Measurements from ENCODE around the gene VPS9D1.
"Not testable (repeated sequence)": the region's sequence is repeated elsewhere in the genome, so short reads cannot be mapped to it uniquely, and the experiment has no call there.

Gene VPS9D1

GRCh38 chr16:89709166-89709565 is 11.5 kb downstream of the VPS9D1 start:
- DNase-seq: no peak

- no peak for DNase-seq
Measured at GRCh38 chr16:89708481-89708931, 12.2 kb downstream of the VPS9D1 start.

- DNase-seq: no peak
Measured at GRCh38 chr16:89707695-89708094, 13.0 kb downstream of the VPS9D1 start.

DNA sequence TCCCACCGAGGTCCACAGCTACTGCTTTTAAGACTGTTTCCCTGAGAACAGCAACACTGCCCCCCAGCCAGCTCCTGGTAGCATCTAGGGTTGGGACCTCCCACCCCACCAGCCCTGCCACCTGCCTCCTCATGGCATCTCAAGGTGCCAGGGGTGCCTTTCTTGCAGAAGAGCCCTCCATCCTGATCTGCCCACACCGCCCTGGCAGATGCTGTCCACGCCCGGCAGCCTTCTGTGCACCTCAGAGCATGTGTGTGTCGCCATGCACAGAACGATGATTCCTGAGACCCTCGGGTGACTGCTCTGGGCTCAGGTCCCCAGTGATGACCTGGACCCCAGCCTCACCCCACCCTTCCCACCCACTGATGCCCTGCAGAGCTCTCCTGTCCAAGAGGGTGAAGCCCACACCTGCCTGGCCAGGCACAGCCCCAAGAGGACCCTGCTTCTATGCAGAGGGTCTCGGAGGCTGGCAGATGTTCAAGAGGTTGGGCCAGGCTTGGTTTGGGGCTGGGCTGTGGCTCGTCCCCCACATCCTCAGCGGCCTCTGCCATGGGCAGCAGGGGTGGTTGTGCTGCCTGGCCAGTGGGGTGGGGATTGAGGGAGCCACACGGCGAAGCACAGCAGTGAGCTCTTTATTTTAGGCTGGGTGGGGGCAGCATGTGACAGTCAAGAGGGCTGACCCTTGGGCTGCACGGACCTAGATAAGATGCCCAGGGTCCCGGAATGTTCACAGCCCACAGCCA is 14.0 kb downstream of the VPS9D1 start:
- no peak for DNase-seq

DNA sequence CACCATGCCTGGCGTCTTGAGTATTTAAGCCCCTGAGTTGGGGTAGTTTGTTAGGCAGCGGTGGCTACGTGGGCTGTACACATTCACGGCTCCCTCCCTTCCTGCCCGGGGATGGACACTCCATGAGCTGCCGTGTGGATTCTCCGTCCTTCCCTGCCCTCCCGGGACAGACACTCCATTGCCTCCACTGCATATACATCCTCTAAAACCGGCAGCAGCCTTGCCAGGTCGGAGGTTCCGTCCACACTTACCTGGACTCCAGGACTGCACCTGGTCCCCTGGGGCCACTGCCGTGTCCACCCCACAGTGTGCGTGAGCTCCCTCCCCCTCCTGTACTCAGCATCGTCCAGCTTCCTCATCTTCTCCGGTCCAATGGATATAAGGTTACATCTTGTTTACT is 15.7 kb downstream of the VPS9D1 start:
- DNase-seq: no peak

DNA sequence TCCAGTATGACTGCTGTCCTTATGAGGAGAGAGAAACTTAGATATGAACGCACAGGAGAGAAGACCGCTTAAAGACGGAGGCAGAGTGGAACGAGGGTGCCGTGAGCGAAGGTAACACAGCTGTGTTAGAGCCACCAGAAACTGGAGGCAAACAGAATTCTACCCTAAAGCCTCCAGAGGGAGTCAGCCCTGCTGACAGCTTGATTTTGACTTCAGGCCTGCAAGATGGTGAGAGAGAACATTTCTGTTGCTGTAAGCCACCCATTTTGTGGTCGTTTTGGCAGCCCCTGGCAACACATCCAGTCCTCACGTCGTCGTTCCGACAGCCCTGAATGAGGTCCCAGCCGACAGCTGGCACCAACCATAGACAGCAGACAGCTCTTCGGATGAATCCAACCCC is 16.4 kb downstream of the VPS9D1 start:
- DNase-seq: no peak

DNA sequence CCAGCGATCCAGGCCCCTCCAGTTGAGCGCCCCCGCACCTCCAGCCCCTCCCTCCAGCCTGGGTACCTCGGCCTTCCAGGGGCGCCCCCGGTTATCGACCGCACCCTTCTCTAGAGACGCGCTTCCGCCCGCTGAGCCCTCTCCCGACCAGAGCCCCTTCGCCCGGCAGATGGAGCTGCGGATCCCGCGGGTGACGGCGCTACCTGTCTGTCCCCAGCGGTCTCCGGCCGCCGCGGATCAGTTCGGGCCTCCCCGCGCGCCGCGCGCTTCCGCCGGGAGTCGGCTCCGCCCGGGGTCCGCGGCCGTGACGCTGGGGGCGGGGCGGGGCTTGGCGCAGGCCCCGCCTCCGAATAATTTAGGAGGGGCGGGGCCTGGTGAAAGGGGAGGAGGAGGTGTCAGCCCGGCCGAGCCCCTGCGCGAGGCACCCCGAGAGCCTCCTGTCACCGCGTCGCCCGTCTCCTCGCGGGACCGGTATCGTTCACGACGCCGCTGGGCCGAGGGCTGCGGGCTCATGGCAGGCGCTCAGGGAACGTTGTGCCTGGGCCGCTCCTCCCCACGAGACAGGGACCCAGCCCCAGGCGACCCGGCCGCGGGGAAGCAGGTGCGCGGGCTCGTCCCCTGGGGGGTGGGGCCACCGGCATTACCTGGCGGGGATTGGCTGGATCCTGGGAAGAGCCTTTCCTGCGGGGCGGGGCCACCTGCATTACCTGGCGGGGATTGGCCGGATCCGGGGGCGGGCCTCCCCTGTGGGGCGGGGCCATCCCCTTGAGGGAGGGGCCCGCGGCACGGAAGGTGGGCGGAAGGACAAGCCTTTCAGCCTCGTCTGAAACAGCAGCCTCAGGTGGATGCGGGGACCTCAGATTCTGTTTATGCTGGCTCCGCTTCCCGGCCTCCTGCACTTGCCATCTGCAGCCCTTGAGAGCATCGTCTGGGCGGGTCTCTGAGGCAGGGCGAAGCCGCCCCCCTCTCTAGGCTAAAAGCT is 19.0 kb downstream of the VPS9D1 start, which contains the start of gene SPATA2L:
Gene SPATA2L (minus strand): TSS at position 281 of the 982 bp plus-strand sequence. CDS start 473 bp downstream, outside the sequence.
- peak; percentile 98 for DNase-seq

DNA sequence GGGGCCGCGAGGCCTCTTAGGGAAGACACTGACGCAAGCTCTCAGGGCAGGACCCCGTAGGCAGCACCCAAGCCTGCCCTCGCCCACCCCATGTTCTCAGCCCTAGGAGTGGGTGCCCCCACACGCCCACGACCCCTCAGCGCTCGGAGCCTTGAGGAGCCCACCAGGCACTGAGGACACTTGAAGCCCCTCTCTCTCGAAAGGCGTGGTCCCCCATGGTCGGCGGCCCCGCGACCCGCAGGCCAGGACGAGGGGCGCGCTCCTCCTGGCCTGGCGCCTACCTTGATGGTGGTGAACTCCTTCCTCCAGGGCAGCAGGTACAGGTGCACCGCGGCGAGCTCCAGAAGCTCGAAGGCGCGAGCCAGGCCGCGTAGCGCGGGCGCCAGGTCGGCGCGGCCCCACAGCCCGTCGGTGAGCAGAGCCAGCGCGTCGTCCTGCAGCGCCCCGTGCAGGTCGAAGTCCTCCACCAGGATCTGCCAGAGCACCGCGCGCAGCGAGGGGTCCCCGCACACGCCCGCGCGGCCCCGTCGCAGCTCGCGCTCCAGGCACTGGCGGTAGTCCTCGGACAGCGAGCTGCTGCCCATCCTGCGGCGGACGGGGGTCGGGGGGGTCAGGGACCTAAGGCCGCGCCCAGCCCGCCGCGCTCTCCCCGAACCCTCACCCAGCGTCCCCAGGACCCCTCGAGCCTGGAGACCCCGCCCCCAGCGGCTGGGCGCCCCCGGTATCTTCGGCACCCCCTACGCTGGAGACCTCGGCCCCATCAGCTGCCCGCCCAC is 19.9 kb downstream of the VPS9D1 start:
- peak; percentile 50 for DNase-seq

DNA sequence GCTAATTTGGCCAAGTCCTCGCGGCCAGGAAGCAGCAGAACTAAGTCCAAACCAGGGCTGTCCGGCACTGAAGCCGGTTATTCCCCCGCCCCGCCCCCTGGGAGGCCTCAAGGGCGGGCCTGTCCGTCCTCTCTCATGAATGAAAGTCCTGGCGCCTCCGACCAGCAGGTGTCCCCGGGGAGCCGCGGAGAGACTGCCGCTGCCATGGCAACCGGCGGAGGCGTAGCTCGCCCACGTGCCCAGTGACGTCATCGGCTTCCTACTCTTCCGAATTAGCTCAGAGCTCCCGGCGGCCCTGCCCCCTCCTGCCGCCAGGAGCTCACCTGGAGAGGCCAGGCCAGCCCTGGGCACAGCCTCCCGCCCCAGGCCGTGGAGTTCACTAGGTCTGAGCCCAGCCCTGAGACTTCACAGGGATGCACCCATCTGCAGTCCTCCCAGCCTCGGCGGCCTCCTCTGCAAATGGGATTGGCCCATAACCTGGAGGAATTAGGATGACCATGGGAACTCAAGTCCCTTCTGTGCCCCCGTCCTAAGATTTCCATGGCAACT is 20.5 kb downstream of the VPS9D1 start:
- peak; percentile 97 for DNase-seq

- not testable (repeated sequence) for DNase-seq
Measured at GRCh38 chr16:89699629-89700099, 21.0 kb downstream of the VPS9D1 start.

DNA sequence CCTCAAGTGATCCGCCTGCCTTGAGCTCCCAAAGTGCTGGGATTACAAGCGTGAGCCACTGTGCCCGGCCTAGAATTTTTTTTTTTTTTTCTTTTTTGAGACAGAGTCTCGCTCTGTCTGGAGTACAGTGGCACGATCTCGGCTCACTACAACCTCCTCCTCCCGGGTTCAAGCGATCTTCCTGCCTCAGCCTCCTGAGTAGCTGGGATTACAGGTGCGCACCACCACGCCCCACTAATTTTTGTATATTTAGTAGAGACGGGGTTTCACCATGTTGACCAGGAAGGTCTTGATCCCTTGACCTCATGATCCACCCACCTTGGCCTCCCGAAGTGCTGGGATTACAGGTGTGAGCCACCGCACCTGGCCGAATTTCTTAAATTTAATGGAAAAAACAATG is 22.0 kb downstream of the VPS9D1 start:
- not testable (repeated sequence) for DNase-seq

GRCh38 chr16:89697616-89698331 is 22.9 kb downstream of the VPS9D1 start:
- no peak for DNase-seq

DNA sequence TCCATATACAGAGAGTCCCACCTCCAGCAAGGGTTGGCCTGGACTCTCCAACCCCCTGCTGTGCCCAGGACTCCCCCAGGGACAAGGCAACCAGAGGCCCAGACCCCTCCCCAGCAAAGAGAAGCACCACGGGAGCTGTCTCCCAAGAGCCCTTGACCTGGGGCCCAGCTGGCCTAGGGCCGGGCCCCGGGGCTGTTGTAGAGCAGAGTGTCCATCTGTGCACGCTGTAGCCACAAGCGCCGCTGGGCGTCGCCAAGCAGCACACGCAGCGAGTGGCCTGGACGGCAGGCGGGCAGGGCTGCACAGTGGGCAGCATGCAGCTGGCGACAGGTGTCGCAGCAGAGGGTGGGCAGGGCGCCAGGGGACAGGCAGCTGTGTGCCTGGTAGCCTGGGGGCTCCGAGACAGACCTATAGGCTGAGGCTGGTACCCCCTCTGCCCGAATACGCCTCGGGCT is 23.5 kb downstream of the VPS9D1 start:
- DNase-seq: no peak

GRCh38 chr16:89696670-89697128 is 24.0 kb downstream of the VPS9D1 start:
- DNase-seq: peak; percentile 52

DNA sequence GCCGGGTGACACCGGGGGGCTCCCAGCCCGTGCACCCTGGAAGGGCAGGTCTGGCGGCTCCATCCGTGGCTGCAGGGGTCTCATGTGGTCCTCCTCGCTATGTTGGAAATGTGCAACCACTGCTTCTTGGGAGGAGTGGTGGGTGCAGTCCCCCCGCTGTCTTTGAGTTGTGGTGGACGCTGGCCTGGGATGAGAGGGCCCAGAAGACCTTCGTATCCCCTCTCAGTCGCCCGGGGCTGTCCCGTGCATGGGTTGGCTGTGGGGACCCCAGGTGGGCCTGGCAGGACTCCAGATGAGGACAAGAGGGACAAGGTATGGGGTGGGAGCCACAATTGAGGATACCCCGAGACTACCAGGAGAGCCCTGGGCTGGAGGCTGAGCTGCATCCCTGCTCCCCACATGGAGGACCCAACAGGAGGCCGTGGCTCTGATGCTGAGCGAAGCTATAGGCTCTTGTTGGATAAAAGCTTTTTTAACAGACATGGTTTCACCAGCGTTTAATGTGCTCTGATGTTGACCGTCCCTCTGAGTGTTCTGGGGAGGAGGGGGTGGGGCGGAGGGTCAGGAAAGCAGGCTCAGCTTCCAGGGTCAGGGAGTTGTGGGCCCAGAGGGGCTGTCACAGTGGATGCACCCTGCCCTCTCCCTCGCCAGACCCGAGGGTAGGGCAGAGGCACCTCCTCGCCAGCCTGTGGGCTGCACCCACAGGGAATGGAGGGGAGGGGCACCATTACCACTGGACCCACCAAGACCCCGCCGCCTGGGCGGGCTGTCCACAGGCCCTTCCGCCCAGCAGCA is 24.6 kb downstream of the VPS9D1 start:
- no peak for DNase-seq

DNA sequence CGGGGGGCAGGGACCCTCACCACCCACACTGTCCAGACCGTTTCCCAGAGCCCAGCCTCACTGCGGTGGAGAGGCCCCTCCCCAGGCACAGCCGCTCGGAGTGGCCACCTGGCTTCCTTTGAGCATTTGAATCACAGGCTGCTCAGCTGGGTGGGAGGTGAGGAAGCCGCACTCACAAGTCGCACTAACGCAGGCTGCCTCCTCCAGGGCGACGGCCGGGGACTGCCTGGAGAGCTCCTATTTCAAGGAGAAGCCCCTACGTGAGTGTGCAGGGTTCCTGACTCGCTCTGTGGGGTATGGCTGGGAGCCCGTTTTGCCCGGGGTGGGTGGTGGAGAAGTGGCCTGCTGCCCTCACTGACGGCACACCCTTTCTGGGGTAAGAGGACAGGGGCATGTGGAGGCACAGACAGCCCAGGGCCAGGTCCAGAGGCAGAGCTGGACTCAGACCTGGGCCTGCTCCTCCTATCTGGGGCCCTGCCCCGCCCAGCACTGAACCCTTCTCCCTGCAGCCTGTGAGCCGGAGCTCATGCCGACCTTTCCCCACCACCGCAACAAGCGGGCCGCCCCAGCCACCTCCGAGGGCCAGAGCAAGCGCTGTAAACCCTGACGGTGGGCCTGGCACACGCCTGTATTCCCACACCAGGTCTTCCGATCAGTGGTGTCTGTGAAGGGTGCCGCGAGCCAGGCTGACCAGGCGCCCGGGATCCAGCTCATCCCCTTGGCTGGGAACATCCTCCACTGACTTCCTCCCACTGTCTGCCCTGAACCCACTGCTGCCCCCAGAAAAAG is 25.4 kb downstream of the VPS9D1 start:
- DNase-seq: no peak

DNA sequence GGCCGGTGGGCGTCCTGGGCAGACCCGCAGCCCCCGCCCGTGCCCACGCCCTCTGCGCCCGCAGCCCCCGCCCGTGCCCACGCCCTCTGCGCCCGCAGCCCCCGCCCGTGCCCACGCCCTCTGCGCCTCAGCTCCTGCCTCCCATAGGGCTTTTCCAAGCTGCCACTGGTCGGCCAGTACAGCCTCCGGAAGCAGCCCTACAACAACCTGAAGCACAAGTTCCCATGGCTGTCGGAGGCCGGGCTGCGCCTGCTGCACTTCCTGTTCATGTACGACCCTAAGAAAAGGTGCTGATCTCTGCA is 26.0 kb downstream of the VPS9D1 start:
- not testable (repeated sequence) for DNase-seq

DNA sequence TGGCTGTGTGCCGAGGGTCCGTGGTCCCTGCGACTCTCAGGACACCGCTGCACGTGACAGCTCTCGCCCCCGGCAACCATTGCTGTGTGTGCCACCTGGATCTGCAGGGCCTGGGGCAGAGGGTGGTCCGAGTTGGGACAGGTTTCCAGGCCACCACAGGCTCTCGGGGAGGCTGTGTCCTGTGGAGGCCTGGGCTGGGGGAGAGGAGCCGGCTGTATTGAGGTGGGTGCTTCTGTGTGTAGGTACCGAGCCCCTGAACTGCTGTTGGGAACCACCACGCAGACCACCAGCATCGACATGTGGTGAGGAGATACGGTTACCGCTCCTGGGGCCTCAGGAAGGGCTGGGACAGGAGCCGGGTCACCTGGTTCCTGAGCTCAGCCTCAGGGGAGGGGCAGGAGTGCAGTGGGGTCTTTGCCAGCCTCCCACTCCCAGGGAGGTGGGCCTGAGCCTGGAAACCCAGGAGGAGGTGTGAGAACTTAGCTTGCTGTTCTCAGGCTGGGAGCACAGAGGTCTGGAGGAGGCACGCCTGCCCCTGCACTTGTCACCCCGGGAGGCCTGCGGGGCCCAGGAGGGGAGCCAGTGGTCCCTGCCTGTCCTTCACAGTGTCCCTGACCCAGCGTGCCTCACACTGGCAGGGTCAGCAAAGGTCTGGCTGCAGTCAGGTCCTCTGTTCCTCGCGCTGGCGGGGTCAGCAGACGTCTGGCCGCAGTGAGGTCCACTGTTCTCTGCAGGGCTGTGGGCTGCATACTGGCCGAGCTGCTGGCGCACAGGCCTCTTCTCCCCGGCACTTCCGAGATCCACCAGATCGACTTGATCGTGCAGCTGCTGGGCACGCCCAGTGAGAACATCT is 26.5 kb downstream of the VPS9D1 start:
- DNase-seq: no peak

DNA sequence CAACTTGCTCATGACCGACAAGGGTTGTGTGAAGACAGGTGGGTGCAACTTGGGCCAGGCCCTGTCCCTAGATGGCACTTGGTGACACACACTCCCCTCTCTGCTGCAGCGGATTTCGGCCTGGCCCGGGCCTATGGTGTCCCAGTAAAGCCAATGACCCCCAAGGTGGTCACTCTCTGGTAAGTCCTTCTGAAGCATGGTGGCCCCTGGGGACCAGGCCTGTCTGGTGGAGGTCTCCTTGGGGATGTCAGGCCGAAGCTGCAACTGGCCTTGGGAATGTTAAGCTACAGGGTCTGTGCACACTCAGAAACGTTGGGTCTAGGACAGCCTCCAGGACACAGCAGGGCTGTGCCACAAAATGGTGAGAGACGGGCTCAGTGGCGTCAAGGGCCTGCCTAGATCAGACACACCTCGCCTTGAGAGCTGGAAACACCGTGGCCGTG is 27.4 kb downstream of the VPS9D1 start:
- DNase-seq: no peak

All from activated CD4-positive, alpha-beta T cell treated with anti-CD3 and anti-CD28 coated beads, Interleukin-10, Interleukin-2, amounts not matched to agents 100 ng/mL and 50 ng/mL, durations not matched to agents 16 hours and 8 hours (primary cell).